Hepatocyte (in vitro differentiated cells): ENCODE data around the gene ADORA1. TPM values are rescaled to one million over a fixed set of nuclear protein-coding genes. Genes with fewer than 3 reads are reported as not detected.
A peak's percentile ranks its signal among the peaks of the same experiment; 100 is the strongest.

Source experiments
- DNase-seq: peaks from one replicate; pipeline ENCODE4 v3.0.0-alpha.2; 2016; ENCODE audit warnings: low spot score
- H2AFZ ChIP-seq: fragments of 200-600 bp; sonication (generic); 2 replicates; pipeline ENCODE4 v1.6.0; 2016; ENCODE audit warnings: antibody characterized with exemption, mild to moderate bottlenecking
- H3K27ac ChIP-seq: fragments of 200-600 bp; sonication (generic); 2 replicates; pipeline ENCODE4 v1.5.1; 2016; ENCODE audit warnings: mild to moderate bottlenecking
- H3K27me3 ChIP-seq: fragments of 200-600 bp; sonication (generic); 2 replicates; pipeline ENCODE4 v1.6.1; 2016
- H3K36me3 ChIP-seq: fragments of 200-600 bp; sonication (generic); replicated peaks from 2 replicates; pipeline ENCODE4 v1.5.1; 2016; ENCODE audit warnings: low read depth; ENCODE audit not compliant: insufficient read depth
- H3K4me1 ChIP-seq: fragments of 200-600 bp; sonication (generic); 2 replicates; pipeline ENCODE4 v1.5.1; 2016; ENCODE audit warnings: mild to moderate bottlenecking, moderate library complexity; ENCODE audit not compliant: insufficient read depth
- H3K4me2 ChIP-seq: fragments of 200-600 bp; sonication (generic); 2 replicates; pipeline ENCODE4 v1.6.0; 2016
- H3K4me3 ChIP-seq: fragments of 200-600 bp; sonication (generic); 2 replicates; pipeline ENCODE4 v1.5.1; 2016; ENCODE audit warnings: mild to moderate bottlenecking
- H3K79me2 ChIP-seq: fragments of 200-600 bp; sonication (generic); 2 replicates; pipeline ENCODE4 v1.6.0; 2017; ENCODE audit warnings: mild to moderate bottlenecking
- H3K9me2 ChIP-seq: fragments of 200-600 bp; sonication (generic); replicated peaks from 2 replicates; pipeline ENCODE4 v1.6.0; 2017; ENCODE audit warnings: mild to moderate bottlenecking; ENCODE audit not compliant: insufficient read depth
- H3K9me3 ChIP-seq: fragments of 200-600 bp; sonication (generic); 2 replicates; pipeline ENCODE4 v1.5.1; 2016; ENCODE audit warnings: low read depth, mild to moderate bottlenecking
- H4K20me1 ChIP-seq: fragments of 200-600 bp; sonication (generic); 2 replicates; pipeline ENCODE4 v1.6.0; 2016; ENCODE audit warnings: mild to moderate bottlenecking; ENCODE audit not compliant: insufficient read depth, poor library complexity, severe bottlenecking
- EZH2 ChIP-seq: fragments of 200-600 bp; sonication (generic); IDR thresholded peaks from 2 replicates; pipeline ENCODE4 v1.6.1; 2016; ENCODE audit warnings: antibody characterized with exemption, mild to moderate bottlenecking, borderline replicate concordance
- EZH2phosphoT487 ChIP-seq: fragments of 200-600 bp; sonication (generic); IDR thresholded peaks from one replicate; pipeline ENCODE4 v1.6.1; 2018; ENCODE audit warnings: antibody characterized with exemption, mild to moderate bottlenecking, low read depth, moderate library complexity; ENCODE audit not compliant: unreplicated experiment, severe bottlenecking
- WGBS: methylation state at CpG from one replicate; pipeline ENCODE4 v1.1.6; 2016; ENCODE audit warnings: low lambda C conversion rate; ENCODE audit errors: missing lambda C conversion rate; 5-methylcytosine and 5-hydroxymethylcytosine counted together
- polyA plus RNA-seq: library from polyadenylated mRNA; unstranded; fragments of >200 nt; fragmentation: Nextera tagmentation; extraction: Ambion mirVana; gene quantifications from 2 replicates; pipeline ENCODE4 v1.2.1, GENCODE V29; 2016
- total RNA-seq: library from RNA; depleted of rRNA; stranded (reverse); fragments of >200 nt; gene quantifications from 2 replicates; pipeline ENCODE4 v1.2.3, GENCODE V29; 2014
- TF ChIP-seq, protein P1 (sequence below): fragments of 200-600 bp; sonication (generic); IDR thresholded peaks from 2 replicates; pipeline ENCODE4 v1.5.1; 2016; ENCODE audit warnings: antibody characterized with exemption, mild to moderate bottlenecking; ENCODE audit not compliant: poor library complexity

The ADORA1 gene
- total and polyA plus RNA-seq, 2 experiments from 2014 or later = 2.0 to 2.3 TPM

DNA sequence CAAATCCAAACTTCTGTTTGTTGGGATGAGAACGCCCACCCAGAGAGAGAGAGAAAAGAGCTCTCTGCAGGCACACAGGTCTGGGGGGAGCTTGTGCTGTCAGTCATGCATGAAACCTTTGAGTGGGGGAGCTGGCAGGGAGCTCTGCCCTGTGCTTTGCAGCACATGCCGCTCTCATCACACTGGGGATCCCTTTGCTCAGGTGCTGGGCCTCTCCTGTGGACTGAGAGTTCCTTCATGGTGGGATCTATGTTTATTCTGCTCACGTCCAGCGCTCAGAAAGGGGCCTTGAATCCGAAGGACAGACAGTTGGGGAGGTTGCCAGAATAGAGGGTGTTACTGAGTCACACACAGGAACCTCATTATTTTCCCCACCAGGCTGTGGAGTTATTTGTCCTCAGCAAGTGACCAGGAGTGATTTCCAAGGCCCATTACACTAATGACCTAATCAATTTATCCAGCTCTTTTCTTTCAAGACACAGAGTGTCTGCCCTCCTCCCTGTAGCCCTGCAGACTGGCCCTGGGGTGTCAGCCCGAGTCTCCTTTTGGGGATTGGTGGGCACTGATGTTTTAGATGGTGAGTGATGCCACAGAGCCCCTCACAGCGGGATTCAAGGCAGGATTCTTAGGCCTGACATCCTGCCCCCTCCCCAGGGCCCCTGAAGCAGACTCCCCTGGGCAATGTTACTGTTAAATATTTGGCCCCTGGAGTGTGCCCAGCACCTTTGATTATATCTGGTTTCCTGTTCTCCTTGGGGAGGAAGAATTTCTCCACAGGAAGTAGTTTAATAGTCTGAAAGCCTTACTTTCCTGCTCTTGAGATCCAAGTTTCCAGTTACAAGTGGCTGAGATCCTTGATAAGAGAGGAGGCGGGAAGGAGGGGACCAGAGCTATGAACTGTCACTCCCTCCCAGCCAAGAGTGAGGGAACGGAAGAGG is 25.8 kb downstream of the ADORA1 start:
- Histone ChIP-seq H3K27me3 (no peaks in the 10 kb centered on the region), H3K27ac (peak overlapping the region; percentile 61), H2AFZ (no peak overlapping the region), H3K4me1 (peaks cover 44% of the 10 kb centered on the region), H3K9me3 (no peaks in the 10 kb centered on the region), H3K9me2 (no peaks in the 10 kb centered on the region), H3K4me3 (no peak overlapping the region), H3K4me2 (no peak overlapping the region), H3K79me2 (no peaks in the 10 kb centered on the region), H4K20me1 (no peaks in the 10 kb centered on the region), H3K36me3 (no peaks in the 10 kb centered on the region)
- 72% methylated on average over 9 of the region's 9 CpGs for whole genome bisulfite sequencing
- no peak for DNase-seq
- TF ChIP-seq EZH2phosphoT487 (no peak), EZH2 (no peak)
- TF ChIP-seq, protein P1, sequence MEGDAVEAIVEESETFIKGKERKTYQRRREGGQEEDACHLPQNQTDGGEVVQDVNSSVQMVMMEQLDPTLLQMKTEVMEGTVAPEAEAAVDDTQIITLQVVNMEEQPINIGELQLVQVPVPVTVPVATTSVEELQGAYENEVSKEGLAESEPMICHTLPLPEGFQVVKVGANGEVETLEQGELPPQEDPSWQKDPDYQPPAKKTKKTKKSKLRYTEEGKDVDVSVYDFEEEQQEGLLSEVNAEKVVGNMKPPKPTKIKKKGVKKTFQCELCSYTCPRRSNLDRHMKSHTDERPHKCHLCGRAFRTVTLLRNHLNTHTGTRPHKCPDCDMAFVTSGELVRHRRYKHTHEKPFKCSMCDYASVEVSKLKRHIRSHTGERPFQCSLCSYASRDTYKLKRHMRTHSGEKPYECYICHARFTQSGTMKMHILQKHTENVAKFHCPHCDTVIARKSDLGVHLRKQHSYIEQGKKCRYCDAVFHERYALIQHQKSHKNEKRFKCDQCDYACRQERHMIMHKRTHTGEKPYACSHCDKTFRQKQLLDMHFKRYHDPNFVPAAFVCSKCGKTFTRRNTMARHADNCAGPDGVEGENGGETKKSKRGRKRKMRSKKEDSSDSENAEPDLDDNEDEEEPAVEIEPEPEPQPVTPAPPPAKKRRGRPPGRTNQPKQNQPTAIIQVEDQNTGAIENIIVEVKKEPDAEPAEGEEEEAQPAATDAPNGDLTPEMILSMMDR = no peak

GRCh38 chr1:203153989-203154821 is 26.7 kb downstream of the ADORA1 start:
- Histone ChIP-seq H3K9me2 (no peaks in the 10 kb centered on the region), H3K4me1 (peaks cover 44% of the 10 kb centered on the region), H3K27ac (peak overlapping the region; percentile 61), H4K20me1 (no peaks in the 10 kb centered on the region), H2AFZ (no peak overlapping the region), H3K36me3 (no peaks in the 10 kb centered on the region), H3K9me3 (no peaks in the 10 kb centered on the region), H3K4me2 (no peak overlapping the region), H3K79me2 (no peaks in the 10 kb centered on the region), H3K4me3 (no peak overlapping the region), H3K27me3 (no peaks in the 10 kb centered on the region)
- TF ChIP-seq EZH2phosphoT487 = no peak
- TF ChIP-seq, protein P1 = no peak
- TF ChIP-seq EZH2 = no peak
- no peak for DNase-seq
- WGBS = 69% methylated on average over 13 of the region's 13 CpGs

DNA sequence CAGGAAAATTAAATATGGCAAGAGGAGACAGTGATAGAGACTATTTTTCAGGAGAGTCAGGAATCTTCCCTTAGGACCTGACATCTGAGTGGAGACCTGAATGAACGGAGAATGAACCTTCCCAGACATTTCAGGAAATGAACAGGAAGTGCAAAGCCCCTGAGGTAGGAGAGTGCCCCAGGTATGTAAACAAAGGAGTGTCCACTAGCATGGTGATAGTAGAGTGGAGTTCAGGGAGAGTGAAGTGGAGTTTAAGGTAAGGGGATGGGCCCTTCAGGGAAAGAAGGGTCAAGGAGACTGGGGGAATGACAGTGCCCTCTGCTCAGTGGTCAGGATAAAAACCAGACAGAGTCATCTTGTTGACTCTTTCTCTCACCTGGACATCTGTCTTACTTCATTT is 28.8 kb downstream of the ADORA1 start:
- WGBS = 40% methylated on average over 1 of the region's 1 CpG

More for the DNA sequence above, 28.8 kb downstream of the ADORA1 start:
- Histone ChIP-seq H3K9me3 (no peaks in the 10 kb centered on the region), H3K4me2 (no peak overlapping the region), H2AFZ (no peak overlapping the region), H3K4me3 (no peak overlapping the region), H3K27me3 (no peaks in the 10 kb centered on the region), H3K79me2 (no peaks in the 10 kb centered on the region), H3K27ac (peak overlapping the region; percentile 57), H4K20me1 (no peaks in the 10 kb centered on the region), H3K4me1 (peaks cover 44% of the 10 kb centered on the region), H3K9me2 (no peaks in the 10 kb centered on the region), H3K36me3 (no peaks in the 10 kb centered on the region)
- DNase-seq = no peak
- TF ChIP-seq EZH2 (no peak), EZH2phosphoT487 (no peak)
- TF ChIP-seq, protein P1 = no peak
